ENCODE data around the gene SLC35B4. TPM values are rescaled to one million over a fixed set of nuclear protein-coding genes. Genes with fewer than 3 reads are reported as not detected.
A peak's percentile ranks its signal among the peaks of the same experiment; 100 is the strongest.
"Not testable (repeated sequence)": the region's sequence is repeated elsewhere in the genome, so short reads cannot be mapped to it uniquely, and the experiment has no call there.

SLC35B4 gene
- total RNA-seq, 1 donor from 2014 or later = 51.7 TPM

DNA sequence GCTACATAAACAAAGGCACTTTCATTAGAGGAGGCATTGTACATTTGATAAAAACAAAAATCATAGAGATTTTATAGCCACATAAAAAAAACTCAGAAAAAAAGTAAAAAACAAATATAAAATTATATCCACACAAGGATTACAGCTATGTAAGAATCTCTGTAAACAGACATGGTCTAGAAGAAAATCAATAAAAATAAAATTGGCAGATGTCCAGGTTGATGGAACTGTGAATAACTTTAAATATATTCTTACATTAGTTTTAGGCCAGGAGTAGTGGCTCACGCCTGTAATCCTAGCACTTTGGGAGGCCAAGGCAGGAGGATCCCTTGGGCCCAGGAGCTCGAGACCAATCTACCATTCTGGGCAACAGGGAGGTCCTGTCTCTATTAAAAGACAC is 19.2 kb downstream of the SLC35B4 start:
- no peak for DNase-seq (ENCODE audit: low read depth, low spot score)
- Mint-ChIP-seq H3K27ac (ENCODE audit: unreplicated experiment) (no peak overlapping the region), H3K36me3 (ENCODE audit: low read depth) (peaks cover 38% of the 10 kb centered on the region), H3K4me3 (no peak overlapping the region), H3K4me1 (no peaks in the 10 kb centered on the region), H3K9me3 (peaks cover 3% of the 10 kb centered on the region), H3K27me3 (ENCODE audit: low read depth) (no peaks in the 10 kb centered on the region)
- TF ChIP-seq CTCF (conservative IDR thresholded peaks at IDR 0.05) = no peak

DNA sequence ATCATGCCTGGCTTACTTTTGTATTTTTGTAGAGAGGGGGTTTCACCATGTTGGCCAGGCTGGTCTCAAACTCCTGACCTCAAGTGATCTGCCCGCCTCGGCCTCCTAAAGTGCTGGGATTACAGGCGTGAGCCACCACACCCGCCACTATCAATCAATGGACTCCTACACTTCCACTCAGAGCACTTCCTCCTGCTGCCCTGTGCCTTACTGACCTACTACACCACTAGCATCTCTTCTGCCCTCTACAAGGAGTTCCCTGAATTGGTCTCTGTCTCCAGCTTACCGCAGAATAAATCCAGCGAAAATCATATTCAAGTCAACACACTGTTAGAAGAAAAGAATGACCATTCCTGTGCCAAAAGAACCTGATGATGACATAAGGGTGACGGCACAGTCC is 20.7 kb downstream of the SLC35B4 start:
- H3K27me3 Mint-ChIP-seq (ENCODE audit: low read depth); H3K4me3 Mint-ChIP-seq; H3K4me1 Mint-ChIP-seq; H3K9me3 Mint-ChIP-seq; DNase-seq (ENCODE audit: low read depth, low spot score); H3K27ac Mint-ChIP-seq (ENCODE audit: unreplicated experiment): not testable (repeated sequence)
- H3K36me3 Mint-ChIP-seq (ENCODE audit: low read depth) = peaks cover 35% of the 10 kb centered on the region

GRCh38 chr7:134293002-134293740 is 23.6 kb downstream of the SLC35B4 start:
- H3K4me1 Mint-ChIP-seq = no peaks in the 10 kb centered on the region
- peaks cover 3% of the 10 kb centered on the region for H3K9me3 Mint-ChIP-seq
- TF ChIP-seq CTCF (conservative IDR thresholded peaks at IDR 0.05) = no peak
- no peak overlapping the region for H3K4me3 Mint-ChIP-seq
- H3K27ac Mint-ChIP-seq (ENCODE audit: unreplicated experiment) = peak overlapping the region; percentile 81
- H3K36me3 Mint-ChIP-seq (ENCODE audit: low read depth) = peaks cover 30% of the 10 kb centered on the region
- H3K27me3 Mint-ChIP-seq (ENCODE audit: low read depth) = no peaks in the 10 kb centered on the region
- no peak for DNase-seq (ENCODE audit: low read depth, low spot score)

GRCh38 chr7:134290286-134290685 is 26.4 kb downstream of the SLC35B4 start:
- DNase-seq (ENCODE audit: low read depth, low spot score) = no peak
- peaks cover 19% of the 10 kb centered on the region for H3K36me3 Mint-ChIP-seq (ENCODE audit: low read depth)
- H3K4me3 Mint-ChIP-seq = no peak overlapping the region
- no peak overlapping the region for H3K27ac Mint-ChIP-seq (ENCODE audit: unreplicated experiment)
- no peaks in the 10 kb centered on the region for H3K9me3 Mint-ChIP-seq
- no peaks in the 10 kb centered on the region for H3K4me1 Mint-ChIP-seq
- no peak for TF ChIP-seq CTCF (conservative IDR thresholded peaks at IDR 0.05)
- no peaks in the 10 kb centered on the region for H3K27me3 Mint-ChIP-seq (ENCODE audit: low read depth)

DNA sequence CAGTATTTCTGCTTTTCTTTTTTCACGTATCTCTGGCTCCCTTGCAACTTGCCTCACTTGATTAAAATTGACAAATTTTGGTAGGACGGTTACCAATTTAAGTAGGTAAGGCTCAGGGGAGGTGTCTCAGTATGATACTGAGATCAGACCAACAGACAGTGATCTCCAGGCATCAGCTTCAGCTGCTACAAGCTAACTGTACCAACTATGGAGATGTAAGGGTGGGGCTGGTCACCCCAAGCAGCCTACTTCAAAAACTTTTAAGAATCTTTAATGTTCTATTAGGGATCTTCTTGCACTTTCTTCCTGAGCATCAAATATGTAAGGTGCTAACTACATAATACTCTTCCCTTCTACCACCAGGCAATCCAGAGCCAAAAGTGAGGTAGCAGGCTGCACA is 26.9 kb downstream of the SLC35B4 start:
- no peak for DNase-seq (ENCODE audit: low read depth, low spot score)
- TF ChIP-seq CTCF (conservative IDR thresholded peaks at IDR 0.05) = no peak
- H3K4me3 Mint-ChIP-seq = no peak overlapping the region
- no peaks in the 10 kb centered on the region for H3K4me1 Mint-ChIP-seq
- H3K9me3 Mint-ChIP-seq = no peaks in the 10 kb centered on the region
- H3K36me3 Mint-ChIP-seq (ENCODE audit: low read depth) = peaks cover 18% of the 10 kb centered on the region
- no peaks in the 10 kb centered on the region for H3K27me3 Mint-ChIP-seq (ENCODE audit: low read depth)
- no peak overlapping the region for H3K27ac Mint-ChIP-seq (ENCODE audit: unreplicated experiment)

DNA sequence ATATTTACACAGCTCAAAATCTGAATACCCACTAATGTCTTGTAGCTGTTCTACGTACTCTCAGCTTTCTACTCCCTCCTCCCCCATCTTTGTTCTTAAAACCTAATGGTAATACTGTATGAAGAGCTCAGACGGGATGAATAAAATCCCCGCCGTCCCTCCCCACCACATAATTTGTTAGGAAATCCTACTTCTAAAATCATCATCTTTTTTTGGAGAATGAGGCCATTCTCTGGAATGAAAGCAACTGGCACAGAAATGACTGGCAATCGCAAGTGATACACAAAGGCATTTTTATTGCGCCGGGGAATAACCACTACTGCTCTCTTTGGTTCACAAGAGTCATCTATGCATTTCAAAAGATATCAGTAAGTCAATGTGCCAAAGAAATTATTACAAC is 27.3 kb downstream of the SLC35B4 start:
- Mint-ChIP-seq H3K4me1 (peaks cover 1% of the 10 kb centered on the region), H3K4me3 (no peak overlapping the region), H3K27me3 (ENCODE audit: low read depth) (no peaks in the 10 kb centered on the region), H3K9me3 (no peaks in the 10 kb centered on the region), H3K27ac (ENCODE audit: unreplicated experiment) (no peak overlapping the region), H3K36me3 (ENCODE audit: low read depth) (peaks cover 14% of the 10 kb centered on the region)
- DNase-seq (ENCODE audit: low read depth, low spot score) = no peak
- TF ChIP-seq CTCF (conservative IDR thresholded peaks at IDR 0.05) = no peak

All from neural crest cell (in vitro differentiated cells).